Muscle of leg (tissue), 11 donors: ENCODE measurements around the gene PPP2R2C. TPM values are rescaled to one million over a fixed set of nuclear protein-coding genes. Genes with fewer than 3 reads are reported as not detected.

Experiments
- DNase-seq: peaks from one replicate; pipeline ENCODE4 v3.0.0; 2013
- H3K27ac ChIP-seq: one replicate; pipeline ENCODE4 v1.5.1; 2013; ENCODE audit warnings: mild to moderate bottlenecking, low read length, control low read depth
- H3K27me3 ChIP-seq: one replicate; pipeline ENCODE4 v1.6.1; 2013; ENCODE audit warnings: low read length; ENCODE audit not compliant: control insufficient read depth, insufficient read depth
- H3K36me3 ChIP-seq: one replicate; pipeline ENCODE4 v1.6.1; 2013; ENCODE audit warnings: low read length; ENCODE audit not compliant: control insufficient read depth, insufficient read depth
- H3K4me1 ChIP-seq: one replicate; pipeline ENCODE4 v1.6.1; 2013; ENCODE audit warnings: low read length; ENCODE audit not compliant: control insufficient read depth, insufficient read depth
- H3K4me3 ChIP-seq: one replicate; pipeline ENCODE4 v1.5.1; 2013; ENCODE audit warnings: low read length, control low read depth
- H3K9me3 ChIP-seq: replicated peaks from 2 replicates; pipeline ENCODE4 v1.6.1; 2013; ENCODE audit warnings: low read depth, low read length; ENCODE audit not compliant: control insufficient read depth
- WGBS: methylation state at CpG from one replicate; pipeline ENCODE4 v1.1.5; 2013; ENCODE audit warnings: missing lambda C conversion rate; ENCODE audit not compliant: insufficient coverage; 5-methylcytosine and 5-hydroxymethylcytosine counted together
- polyA plus RNA-seq, 8 donors: library from polyadenylated mRNA; unstranded; fragments of 120-200 nt; gene quantifications; one replicate each; pipeline versions ENCODE4 v1.2.1 to v1.2.3, GENCODE V29; 2013; ENCODE audit warnings: inconsistent platforms in 1 of 8, low replicate concordance in 1 of 8; ENCODE audit not compliant: insufficient read length in 8 of 8, insufficient read depth in 1 of 8
- total RNA-seq: library from RNA; stranded (reverse); fragments of 120-200 nt; gene quantifications from one replicate; pipeline ENCODE4 v1.2.4, GENCODE V29; 2013

Gene PPP2R2C
- total and polyA plus RNA-seq, 9 donors = 0.09 to 3.4 (median 0.17) TPM

- Histone ChIP-seq H3K36me3 (no peaks in the 10 kb centered on the region), H3K4me1 (peaks cover 2% of the 10 kb centered on the region), H3K9me3 (no peaks in the 10 kb centered on the region), H3K4me3 (no peak overlapping the region), H3K27ac (no peak overlapping the region), H3K27me3 (peaks cover 19% of the 10 kb centered on the region)
- DNase-seq = no peak
- 79% methylated on average over 25 of the region's 33 CpGs for WGBS
These were observed 149.4 kb downstream of the PPP2R2C start for GRCh38 chr4:6322761-6323566.

GRCh38 chr4:6322067-6322760, 150.2 kb downstream of the PPP2R2C start:
- no peaks in the 10 kb centered on the region for H3K9me3 ChIP-seq
- peaks cover 2% of the 10 kb centered on the region for H3K4me1 ChIP-seq
- H3K4me3 ChIP-seq = no peak overlapping the region
- 87% methylated on average over 16 of the region's 23 CpGs for WGBS
- peaks cover 17% of the 10 kb centered on the region for H3K27me3 ChIP-seq
- no peak for DNase-seq
- no peak overlapping the region for H3K27ac ChIP-seq
- H3K36me3 ChIP-seq = no peaks in the 10 kb centered on the region

GRCh38 chr4:6321361-6321760, 151.1 kb downstream of the PPP2R2C start:
- peaks cover 17% of the 10 kb centered on the region for H3K27me3 ChIP-seq
- no peak for DNase-seq
- H3K27ac ChIP-seq = no peak overlapping the region
- H3K4me3 ChIP-seq = no peak overlapping the region
- H3K36me3 ChIP-seq = no peaks in the 10 kb centered on the region
- no peaks in the 10 kb centered on the region for H3K9me3 ChIP-seq
- 100% methylated on average over 1 of the region's 2 CpGs for WGBS
- H3K4me1 ChIP-seq = peaks cover 2% of the 10 kb centered on the region

GRCh38 chr4:6320663-6321062, 151.8 kb downstream of the PPP2R2C start:
- H3K27me3 ChIP-seq = peaks cover 14% of the 10 kb centered on the region
- no peak overlapping the region for H3K4me3 ChIP-seq
- peaks cover 2% of the 10 kb centered on the region for H3K4me1 ChIP-seq
- H3K36me3 ChIP-seq = no peaks in the 10 kb centered on the region
- no peaks in the 10 kb centered on the region for H3K9me3 ChIP-seq
- no peak overlapping the region for H3K27ac ChIP-seq
- DNase-seq = no peak
- WGBS = 71% methylated on average over 5 of the region's 6 CpGs

GRCh38 chr4:6319530-6320150, 152.8 kb downstream of the PPP2R2C start:
- no peak for DNase-seq
- no peaks in the 10 kb centered on the region for H3K36me3 ChIP-seq
- H3K4me1 ChIP-seq = no peaks in the 10 kb centered on the region
- WGBS = 77% methylated on average over 6 of the region's 12 CpGs
- peaks cover 8% of the 10 kb centered on the region for H3K27me3 ChIP-seq
- no peak overlapping the region for H3K4me3 ChIP-seq
- no peaks in the 10 kb centered on the region for H3K9me3 ChIP-seq
- H3K27ac ChIP-seq = no peak overlapping the region

GRCh38 chr4:6318206-6318605, 154.2 kb downstream of the PPP2R2C start:
- Histone ChIP-seq H3K36me3 (no peaks in the 10 kb centered on the region), H3K9me3 (no peaks in the 10 kb centered on the region), H3K4me1 (no peaks in the 10 kb centered on the region), H3K4me3 (no peak overlapping the region), H3K27ac (no peak overlapping the region), H3K27me3 (peaks cover 8% of the 10 kb centered on the region)
- DNase-seq = no peak
- 85% methylated on average over 3 of the region's 12 CpGs for WGBS

GRCh38 chr4:6316461-6317003, 155.9 kb downstream of the PPP2R2C start:
- no peaks in the 10 kb centered on the region for H3K36me3 ChIP-seq
- WGBS = 53% methylated on average over 2 of the region's 6 CpGs
- no peak for DNase-seq
- no peaks in the 10 kb centered on the region for H3K4me1 ChIP-seq
- H3K4me3 ChIP-seq = no peak overlapping the region
- H3K9me3 ChIP-seq = no peaks in the 10 kb centered on the region
- peaks cover 6% of the 10 kb centered on the region for H3K27me3 ChIP-seq
- H3K27ac ChIP-seq = no peak overlapping the region

GRCh38 chr4:6313216-6313615, 159.2 kb downstream of the PPP2R2C start:
- Histone ChIP-seq H3K4me1 (peaks cover 8% of the 10 kb centered on the region), H3K27me3 (peaks cover 15% of the 10 kb centered on the region), H3K4me3 (no peak overlapping the region), H3K36me3 (no peaks in the 10 kb centered on the region), H3K9me3 (no peaks in the 10 kb centered on the region), H3K27ac (no peak overlapping the region)
- DNase-seq = no peak
- WGBS = 75% methylated on average over 1 of the region's 6 CpGs

- Histone ChIP-seq H3K4me1 (peaks cover 8% of the 10 kb centered on the region), H3K27ac (no peak overlapping the region), H3K4me3 (peak overlapping the region; percentile 42), H3K27me3 (peaks cover 23% of the 10 kb centered on the region), H3K36me3 (no peaks in the 10 kb centered on the region), H3K9me3 (no peaks in the 10 kb centered on the region)
- WGBS = 85% methylated on average over 2 of the region's 7 CpGs
- DNase-seq = no peak
These were observed 162.6 kb downstream of the PPP2R2C start for GRCh38 chr4:6309777-6310176.
